K562 (cell line): ENCODE data around the gene AGO3. TPM values are rescaled to one million over a fixed set of nuclear protein-coding genes. Genes with fewer than 3 reads are reported as not detected.

ENCODE experiments used
- ATF7 ChIP-seq: fragments of 450-650 bp; IDR thresholded peaks from 2 replicates; pipeline ENCODE4 v1.7.1; 2014; ENCODE audit warnings: mild to moderate bottlenecking, moderate library complexity
- BCLAF1 ChIP-seq, 2 experiments: fragments of 450-650 bp in 1 of 2; IDR thresholded peaks; 2 replicates each; pipeline ENCODE4 v1.6.1; 2011 to 2017; ENCODE audit warnings: low read depth in 2 of 2, antibody characterized with exemption in 1 of 2, borderline replicate concordance in 1 of 2, low read length in 1 of 2, mild to moderate bottlenecking in 1 of 2, mixed read lengths in 1 of 2; ENCODE audit not compliant: control insufficient read depth in 1 of 2
- CXXC5 ChIP-seq: fragments of 250-450 bp; sonication (Bioruptor Pico); IDR thresholded peaks from 2 replicates; pipeline ENCODE4 v1.8.0; 2022; ENCODE audit warnings: inconsistent platforms, mild to moderate bottlenecking, moderate library complexity
- DDX20 ChIP-seq: fragments of 450-650 bp; IDR thresholded peaks from 2 replicates; pipeline ENCODE4 v1.6.1; 2016; ENCODE audit warnings: missing genetic modification characterization, low read depth, mild to moderate bottlenecking, missing compliant biosample characterization, moderate library complexity
- HOMEZ ChIP-seq: fragments of 250-450 bp; sonication (Bioruptor Pico); IDR thresholded peaks from 2 replicates; pipeline ENCODE4 v1.4.0; 2020; ENCODE audit warnings: mild to moderate bottlenecking, moderate library complexity
- NONO ChIP-seq, 2 experiments: fragments of 200-400 bp in 1 of 2; fragments of 450-650 bp in 1 of 2; formaldehyde crosslinking in 1 of 2; IDR thresholded peaks; 2 replicates each; pipeline ENCODE4 v1.6.1; 2017; ENCODE audit warnings: low read depth in 2 of 2, mild to moderate bottlenecking in 2 of 2, moderate library complexity in 2 of 2, low read length in 1 of 2
- PTRF ChIP-seq: fragments of 450-650 bp; IDR thresholded peaks from 2 replicates; pipeline ENCODE4 v1.6.1; 2016; ENCODE audit warnings: mild to moderate bottlenecking, missing genetic modification characterization, missing compliant biosample characterization
- RNF219 ChIP-seq: fragments of 250-450 bp; sonication (Bioruptor Pico); IDR thresholded peaks from 2 replicates; pipeline ENCODE4 v1.5.0; 2022; ENCODE audit warnings: mild to moderate bottlenecking
- SMAD3 ChIP-seq: fragments of 450-650 bp; formaldehyde crosslinking; conservative IDR thresholded peaks from 2 replicates; pipeline ENCODE4 v1.4.0; 2020; ENCODE audit warnings: mild to moderate bottlenecking
- ZNF12 ChIP-seq: sonication (generic); formaldehyde crosslinking; IDR thresholded peaks from 2 replicates; pipeline ENCODE4 v1.4.0; 2020; ENCODE audit warnings: mild to moderate bottlenecking, missing genetic modification reagents
- ZNF175 ChIP-seq: fragments of 200-800 bp; sonication (Bioruptor generic); IDR thresholded peaks from 2 replicates; pipeline ENCODE4 v1.6.1; 2016; ENCODE audit warnings: low read depth, mild to moderate bottlenecking, missing genetic modification characterization, missing compliant biosample characterization
- polyA plus RNA-seq, 8 experiments: library from polyadenylated mRNA; depleted of rRNA in 4 of 8; stranded (reverse) in 5 of 8; unstranded in 3 of 8; fragments of >200 nt; fragmentation: Nextera tagmentation in 2 of 8; fragmentation: Illumina TruSeq in 1 of 8; extraction: Ambion mirVana in 2 of 8; extraction: Trizol in 1 of 8; gene quantifications; 2 replicates each; pipeline versions ENCODE4 v1.2.1 to v1.2.3, GENCODE V29; 2011 to 2014; ENCODE audit warnings: inconsistent platforms in 1 of 8, missing spikeins in 1 of 8
- total RNA-seq, 7 experiments: library from RNA; depleted of rRNA in 6 of 7; stranded (reverse); fragments of >200 nt in 6 of 7; fragmentation: Illumina TruSeq in 2 of 7; extraction: Trizol in 2 of 7; gene quantifications; 2 replicates each; pipeline versions ENCODE4 v1.2.1 to v1.2.3, GENCODE V29; 2011 to 2021; ENCODE audit warnings: low replicate concordance in 1 of 7

Gene AGO3
- total and polyA plus RNA-seq, 9 of the 15 experiments (the other 6 are each of a cell fraction or from before 2014, with no cell fraction given) = 4.5 to 41.5 (median 22.7) TPM

- TF ChIP-seq HOMEZ (CRISPR knock-in tag) = no peak
- no peak for TF ChIP-seq BCLAF1 (IDR thresholded peaks at IDR 0.05; ENCODE audit: borderline replicate concordance in 1 of 2, control insufficient read depth in 1 of 2, low read depth in 2 of 2, low read length in 1 of 2)
- TF ChIP-seq CXXC5 = peak; percentile 56
- TF ChIP-seq RNF219 (CRISPR knock-in tag) = no peak
- no peak for TF ChIP-seq ZNF12 (CRISPR knock-in tag)
- 0 out of 2 replicates have a peak, but pooled peaks have one; percentile 69 for TF ChIP-seq SMAD3 (CRISPR knock-in tag)
- peak; percentile 81 for TF ChIP-seq DDX20 (tag)
- no peak for TF ChIP-seq ATF7
- TF ChIP-seq ZNF175 (CRISPR knock-in tag) = 0 out of 2 replicates have a peak, but pooled peaks have one; percentile 43
- no peak for TF ChIP-seq NONO (IDR thresholded peaks at IDR 0.05; ENCODE audit: low read depth in 2 of 2, low read length in 1 of 2)
- peak; percentile 76; the same call in 1 of the 2 replicates for TF ChIP-seq PTRF
These were observed 85.8 kb downstream of the AGO3 start (continued) for GRCh38 chr1:36016686-36017085.
